HG02970 (cell line): Measurements from ENCODE around the gene CAMTA1.

Source experiments
- ATAC-seq: cut with Tn5 transposase; IDR thresholded peaks from one replicate; pipeline ENCODE4 v1.9.1; 2021; ENCODE audit warnings: mild to moderate bottlenecking, moderate library complexity, moderate number of reproducible peaks; ENCODE audit not compliant: unreplicated experiment, low FRiP score

CAMTA1 gene

DNA sequence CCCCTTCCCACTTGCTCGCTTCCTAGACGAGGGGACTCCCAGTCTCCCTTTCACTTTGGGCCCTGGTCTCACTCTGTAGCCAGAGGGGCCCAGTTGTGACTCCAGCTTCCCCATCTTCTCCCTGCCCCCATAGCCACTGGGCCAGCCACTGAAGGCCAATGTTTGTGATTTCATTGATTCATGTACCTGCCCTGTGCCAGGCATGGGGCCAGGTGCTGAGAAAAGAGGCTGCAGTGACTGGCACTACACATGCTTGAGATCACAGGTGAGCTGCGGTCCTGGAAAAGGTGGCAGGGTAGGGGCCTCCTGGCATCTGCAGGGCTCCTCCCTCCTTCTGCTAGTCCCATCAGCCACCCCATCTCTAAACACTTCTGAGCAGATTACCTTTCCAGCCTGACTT is 640.5 kb downstream of the CAMTA1 start:
- ATAC-seq, result no peak

DNA sequence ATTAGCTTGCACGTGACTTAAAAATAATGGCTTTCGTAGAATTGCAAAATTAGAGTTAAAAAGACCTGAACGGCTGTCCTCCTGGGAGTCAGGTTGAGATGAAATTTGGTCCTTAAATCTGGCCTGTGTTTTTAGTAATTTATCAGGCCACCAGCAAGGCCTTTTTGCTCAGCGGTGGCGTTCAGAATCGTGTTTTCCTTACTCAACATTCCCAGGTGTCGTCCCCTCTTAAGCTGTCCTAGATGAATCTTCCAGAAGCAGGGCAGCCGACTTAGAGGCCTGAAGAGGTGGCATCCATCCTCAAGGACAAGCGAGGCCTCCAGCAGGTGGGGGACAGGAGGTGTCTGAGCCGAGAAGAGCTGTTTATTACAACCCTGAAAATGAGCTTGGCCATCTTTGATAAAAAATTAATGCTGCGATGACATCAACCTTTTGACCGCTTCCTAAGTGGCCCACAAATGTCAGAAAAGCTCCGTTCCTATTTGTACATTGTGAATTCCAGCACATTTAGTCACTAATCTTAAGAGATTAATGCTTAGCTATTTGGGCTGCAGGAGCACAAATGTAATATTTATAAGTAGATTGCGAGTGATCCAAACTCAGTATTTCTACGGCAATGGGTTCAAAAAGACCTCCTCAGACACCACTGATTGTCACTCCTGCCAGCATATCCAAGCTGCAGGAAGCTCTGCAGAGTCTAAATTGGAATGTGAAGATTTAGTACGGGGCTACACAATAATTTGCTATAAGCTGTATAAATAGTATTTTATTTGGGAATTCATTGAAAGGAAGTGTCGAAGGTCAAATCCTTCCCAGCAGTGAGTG is 641.7 kb downstream of the CAMTA1 start:
- ATAC-seq, result no peak

DNA sequence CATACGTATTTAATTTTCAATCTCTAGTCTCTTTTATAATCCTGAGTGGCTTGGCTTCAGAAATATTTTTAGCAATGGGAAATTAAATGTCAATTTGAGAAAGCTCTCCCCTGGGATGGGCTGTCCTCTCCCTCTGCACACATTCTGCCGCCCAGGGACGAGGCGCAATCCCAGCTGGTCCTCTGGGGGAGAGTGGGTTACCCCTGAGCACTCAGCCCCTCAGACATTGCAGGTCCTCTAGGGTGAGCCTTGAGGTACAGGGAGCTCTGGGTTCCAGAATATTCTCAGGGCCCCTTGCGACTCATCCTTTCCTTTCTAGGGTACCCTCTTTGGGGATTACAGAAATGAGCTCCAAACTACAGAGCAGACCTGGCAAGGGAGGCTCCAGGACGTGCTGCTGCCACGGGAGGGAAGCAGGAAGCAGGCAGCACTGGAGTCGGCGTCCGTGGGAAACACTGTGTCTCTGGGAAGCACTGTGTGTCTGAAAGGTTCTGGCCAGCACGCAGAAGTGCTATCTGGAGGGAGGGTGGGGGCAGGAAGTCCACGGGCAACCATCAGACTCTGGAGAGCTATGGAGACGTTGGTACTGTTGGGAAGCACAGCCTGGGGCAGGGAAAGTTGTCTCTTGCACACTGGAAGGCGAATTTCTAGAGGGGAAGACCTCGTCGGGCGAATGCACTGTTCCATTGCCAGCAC is 642.5 kb downstream of the CAMTA1 start:
- no peak for ATAC-seq

DNA sequence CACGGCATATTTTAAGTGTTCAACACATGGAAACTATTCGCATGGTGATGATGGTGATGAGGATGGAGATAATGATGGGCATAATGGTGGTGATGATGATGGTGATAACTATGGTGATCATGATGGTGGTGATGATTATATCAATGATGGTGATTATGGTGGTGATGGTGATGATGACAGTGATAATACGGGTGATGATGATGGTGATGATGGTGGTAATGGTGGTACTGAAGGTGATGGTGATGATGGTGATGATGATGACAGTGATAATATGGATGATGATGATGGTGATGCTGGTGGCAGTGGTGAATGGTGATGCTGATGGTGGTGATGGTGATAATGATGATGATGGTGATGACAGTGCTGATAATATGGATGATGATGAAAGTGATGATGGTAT is 644.0 kb downstream of the CAMTA1 start:
- no peak for ATAC-seq

DNA sequence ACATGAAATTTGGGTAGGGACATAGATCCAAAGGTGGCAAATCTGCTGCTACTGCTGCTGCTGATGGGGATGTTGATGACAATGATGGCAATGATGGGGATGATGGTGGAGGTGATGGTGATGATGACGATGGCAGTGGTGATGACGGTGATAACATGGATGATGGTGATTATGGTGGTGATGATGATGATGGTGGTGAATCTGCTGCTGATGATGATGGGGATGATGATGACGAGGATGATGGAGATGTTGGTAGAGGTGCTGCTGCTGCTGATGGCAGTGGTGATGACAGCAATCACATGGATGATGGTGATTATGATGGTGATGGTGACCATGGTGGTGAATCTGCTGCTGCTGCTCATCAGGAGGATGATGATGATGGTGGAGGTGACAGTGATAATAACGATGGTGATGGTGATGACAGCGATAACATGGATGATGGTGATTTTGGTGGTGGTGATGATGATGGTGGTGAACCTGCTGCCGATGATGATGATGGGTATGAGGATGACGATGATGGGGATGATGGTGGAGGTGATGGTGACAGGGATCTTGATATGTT is 644.9 kb downstream of the CAMTA1 start:
- no peak for ATAC-seq

DNA sequence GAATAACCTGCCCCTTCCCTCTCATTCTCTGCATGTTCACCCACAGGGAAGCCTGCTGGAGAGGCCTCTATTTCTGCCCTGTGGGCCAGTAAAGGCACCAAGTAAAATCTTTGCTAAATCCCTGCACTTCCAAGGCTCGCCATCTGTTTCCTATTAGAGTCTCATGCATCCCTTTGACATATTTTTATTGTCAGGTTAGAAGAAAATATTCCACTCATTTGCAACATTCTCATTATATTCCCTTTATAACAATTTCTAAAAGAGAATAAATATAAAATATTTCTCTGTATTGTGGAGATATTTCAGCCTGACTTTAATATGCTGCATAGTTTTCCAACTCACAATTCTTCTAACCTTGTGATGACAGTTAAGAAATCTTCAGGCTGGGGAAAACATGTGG is 645.4 kb downstream of the CAMTA1 start:
- no peak for ATAC-seq

DNA sequence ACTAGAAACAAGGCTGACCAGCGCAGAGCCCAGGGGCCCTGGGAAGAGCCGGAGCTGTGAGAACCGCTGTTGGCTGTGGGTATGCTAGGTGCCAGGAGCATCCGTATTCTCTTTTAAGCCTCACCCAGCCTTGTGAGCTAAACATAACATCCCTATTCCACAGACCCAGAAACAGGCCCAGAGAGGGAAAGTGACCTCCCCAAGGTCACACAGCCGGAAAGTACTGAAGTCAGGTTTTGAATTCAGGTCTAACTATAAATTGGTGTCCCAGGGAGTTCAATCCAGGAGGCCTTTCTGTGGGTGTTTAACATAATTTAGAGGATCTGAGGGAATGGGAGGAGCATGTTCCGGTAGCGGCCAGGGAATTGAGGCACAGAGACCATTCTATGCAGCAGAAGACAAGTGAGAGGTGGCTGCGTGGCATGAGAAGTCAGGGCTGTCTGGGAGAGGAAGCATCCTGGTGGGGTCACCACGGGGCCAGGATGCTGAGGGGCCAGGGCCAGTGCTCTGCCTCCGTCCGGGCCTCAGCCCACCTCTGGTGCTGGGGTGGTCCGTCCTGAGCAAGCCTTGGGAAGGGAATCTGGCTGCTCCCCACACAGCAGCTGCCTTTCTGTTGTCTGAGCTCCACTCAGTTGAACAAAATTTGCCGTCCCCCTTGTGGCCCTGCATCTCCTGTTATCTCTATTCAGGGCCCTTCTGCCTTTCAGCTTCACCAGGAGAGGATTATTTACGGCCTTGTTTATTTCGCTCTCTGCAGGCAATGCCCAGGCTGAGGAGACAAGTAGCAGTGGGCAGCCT is 647.0 kb downstream of the CAMTA1 start:
- ATAC-seq, result no peak

DNA sequence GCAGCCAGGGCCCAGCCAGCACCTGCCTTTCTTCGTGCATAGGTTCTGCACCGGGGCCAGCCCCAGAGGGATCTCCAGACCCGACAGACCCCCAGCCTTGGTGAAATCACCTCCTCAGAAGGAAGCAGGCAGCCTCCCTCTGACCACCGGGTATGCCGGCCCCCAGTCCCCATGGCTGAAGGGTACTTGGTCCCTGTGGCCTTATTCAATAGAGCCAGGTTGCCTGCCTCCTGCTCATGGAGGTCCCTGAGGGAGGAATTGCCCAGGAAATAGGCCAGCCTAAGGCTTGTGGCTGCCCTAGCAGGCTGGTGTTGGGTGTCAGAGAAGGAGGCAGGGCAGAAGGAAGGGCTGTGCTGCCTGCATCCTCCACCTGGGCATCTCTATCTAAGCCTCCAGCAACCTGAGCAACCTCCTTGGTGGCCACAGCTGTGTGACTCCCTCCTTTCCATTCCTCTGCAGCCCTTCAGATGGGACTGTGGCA is 647.7 kb downstream of the CAMTA1 start:
- no peak for ATAC-seq

DNA sequence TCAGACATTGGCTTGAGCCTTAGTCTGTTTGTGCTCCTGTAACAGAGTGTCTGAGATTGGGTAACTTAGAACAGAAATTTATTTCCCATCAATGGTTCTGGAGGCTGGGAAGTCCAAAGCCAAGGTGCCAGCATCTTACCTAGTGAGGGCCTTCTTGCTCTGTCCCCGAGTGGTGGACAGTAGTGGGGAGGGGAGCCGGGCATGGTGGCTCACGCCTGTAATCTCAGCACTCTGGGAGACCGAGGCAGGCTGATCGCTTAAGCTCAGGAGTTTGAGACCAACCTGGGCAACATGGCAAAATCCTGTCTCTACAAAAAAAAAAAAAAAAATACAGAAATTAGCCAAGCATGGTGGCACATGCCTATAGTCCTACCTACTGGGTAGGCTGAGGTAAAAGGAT is 649.3 kb downstream of the CAMTA1 start:
- ATAC-seq, result no peak

DNA sequence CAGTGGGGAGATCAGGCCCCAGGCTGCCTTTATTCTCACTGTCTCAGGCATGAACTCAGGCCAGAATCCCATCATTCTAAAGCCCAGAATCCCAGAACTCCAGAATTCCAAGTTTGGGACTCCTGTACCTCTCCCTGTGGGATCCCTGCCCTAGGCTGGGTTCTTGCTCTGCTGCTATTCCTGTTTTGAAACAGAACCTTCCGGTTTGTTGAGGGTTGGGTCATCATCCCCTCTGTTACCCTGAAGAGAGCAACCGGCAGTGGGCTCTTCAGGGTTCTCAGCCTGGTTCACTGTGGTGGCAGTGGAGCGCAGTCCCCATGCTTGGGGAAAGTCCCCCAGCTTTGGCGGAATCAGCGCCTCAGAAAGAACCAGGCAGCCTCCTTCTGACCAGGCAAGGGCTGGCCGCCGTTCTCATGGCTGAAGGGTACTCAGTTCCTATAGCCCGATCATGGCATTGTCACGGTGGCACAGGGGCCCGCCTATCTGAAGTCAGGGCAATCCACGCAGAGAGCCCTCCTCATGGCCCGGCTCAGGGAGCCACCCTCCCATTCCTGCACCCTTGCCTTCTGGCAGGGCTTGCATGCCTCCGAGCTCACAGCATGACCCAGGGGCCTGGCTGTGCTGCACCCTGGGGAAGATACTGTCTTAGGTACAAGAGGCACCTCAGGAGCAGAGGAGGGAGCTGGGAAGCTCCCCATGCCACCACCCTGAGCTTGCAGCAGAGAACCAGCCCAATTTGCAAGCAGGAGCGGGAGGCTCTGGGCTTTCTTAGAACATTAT is 650.2 kb downstream of the CAMTA1 start:
- ATAC-seq, result no peak

DNA sequence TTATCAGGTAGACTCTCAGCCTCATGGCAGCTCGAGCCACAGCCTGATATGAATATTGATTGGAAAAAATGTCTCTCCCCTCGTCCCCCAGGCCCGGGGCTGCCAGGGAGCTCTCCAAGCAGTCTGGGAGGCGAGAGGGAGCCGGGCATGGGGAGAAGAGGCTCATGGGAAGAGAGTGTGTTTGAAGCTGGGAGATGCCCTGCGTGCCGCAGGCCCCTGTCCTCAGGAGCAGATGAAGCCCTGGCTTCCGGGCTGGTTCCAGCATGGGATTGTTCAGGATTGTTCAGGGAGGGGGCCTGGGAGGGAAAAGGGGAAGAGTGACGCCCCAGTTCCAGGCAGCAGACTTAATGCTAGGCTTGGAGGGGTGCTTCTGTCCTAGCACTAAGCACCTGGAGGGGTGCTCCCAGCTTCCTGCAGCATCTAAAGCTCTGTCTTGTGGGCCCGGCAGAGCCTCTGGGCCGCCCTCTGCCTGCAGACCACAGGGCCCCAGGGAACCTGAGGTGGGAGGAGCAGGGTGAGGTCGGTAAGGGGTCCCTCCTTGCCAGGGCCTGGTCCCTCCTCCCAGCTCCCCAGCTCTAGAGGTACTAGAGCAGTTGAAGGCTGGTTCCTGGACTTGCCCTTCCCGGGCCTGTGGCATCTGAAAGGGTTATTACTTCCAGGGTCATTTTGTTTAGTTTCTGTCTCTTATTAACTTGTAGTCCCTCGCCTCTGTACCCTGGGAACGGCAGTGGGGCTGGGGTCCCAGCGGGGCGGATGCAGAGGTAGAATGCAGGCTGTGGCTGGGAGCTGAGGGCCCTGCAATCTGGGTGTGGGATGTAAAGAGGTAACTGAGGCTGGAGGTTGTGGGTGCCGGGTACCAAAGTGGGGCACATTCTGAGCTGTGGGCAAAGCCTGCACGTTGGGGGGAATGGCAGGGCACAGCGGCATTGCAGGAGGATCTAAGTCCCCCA is 651.1 kb downstream of the CAMTA1 start:
- ATAC-seq, result no peak

DNA sequence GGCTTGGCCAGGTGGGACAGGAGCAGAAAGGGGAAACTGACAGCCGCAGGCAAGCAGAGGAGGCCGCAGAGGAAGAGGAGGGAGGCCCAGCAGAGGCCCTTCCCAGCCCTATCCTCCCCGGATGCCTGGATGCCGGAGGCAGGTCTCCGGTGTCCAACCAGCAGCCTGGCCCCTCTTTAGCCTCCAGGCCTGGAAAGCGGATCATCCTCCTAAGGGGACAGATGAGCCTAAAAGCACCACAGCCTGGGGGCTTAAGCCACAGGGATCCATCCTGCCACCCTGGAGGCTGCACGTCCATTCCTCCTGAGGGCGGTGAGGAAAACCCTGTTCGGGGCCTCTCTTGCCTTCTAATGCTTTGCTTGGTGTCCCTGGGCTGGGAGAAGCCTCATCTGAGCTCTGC is 651.8 kb downstream of the CAMTA1 start:
- no peak for ATAC-seq

DNA sequence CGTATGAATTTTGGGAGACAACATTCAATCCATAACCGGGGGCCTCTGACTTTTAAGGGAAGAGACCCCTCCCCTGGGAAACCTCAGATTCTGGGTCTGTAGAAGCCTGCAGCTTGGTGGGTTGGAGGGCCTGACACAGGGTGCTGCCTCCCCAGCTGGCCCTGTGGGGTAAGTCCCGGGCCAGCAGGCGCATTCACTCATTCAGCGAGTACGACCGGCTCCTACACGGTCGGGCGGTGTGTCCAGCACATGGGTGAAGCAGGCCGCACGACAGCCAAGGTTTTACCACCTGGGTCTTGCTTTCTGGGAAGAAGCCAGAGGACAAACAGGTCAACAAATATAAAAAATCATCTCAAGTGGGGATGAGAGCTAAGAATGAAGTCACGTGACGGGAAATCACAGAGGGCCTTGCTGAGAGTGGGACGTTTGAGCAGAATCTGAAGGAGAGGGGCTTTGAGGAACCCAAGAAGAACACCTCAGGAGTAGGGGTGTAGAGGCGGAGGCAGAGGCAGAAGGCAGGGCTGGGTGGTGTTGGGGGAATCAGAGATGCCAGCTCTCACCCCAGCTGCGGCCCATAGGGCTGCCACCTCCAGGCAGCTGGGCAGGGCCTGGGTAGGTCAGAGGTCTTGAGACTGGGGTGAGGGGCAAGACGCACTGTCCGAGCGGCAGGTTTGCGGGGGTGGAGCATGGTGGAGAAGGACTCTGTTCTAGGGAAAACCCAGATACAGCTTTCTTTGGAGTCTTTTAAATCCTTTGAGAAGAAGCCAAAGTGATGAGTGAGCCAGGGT is 652.5 kb downstream of the CAMTA1 start:
- no peak for ATAC-seq

DNA sequence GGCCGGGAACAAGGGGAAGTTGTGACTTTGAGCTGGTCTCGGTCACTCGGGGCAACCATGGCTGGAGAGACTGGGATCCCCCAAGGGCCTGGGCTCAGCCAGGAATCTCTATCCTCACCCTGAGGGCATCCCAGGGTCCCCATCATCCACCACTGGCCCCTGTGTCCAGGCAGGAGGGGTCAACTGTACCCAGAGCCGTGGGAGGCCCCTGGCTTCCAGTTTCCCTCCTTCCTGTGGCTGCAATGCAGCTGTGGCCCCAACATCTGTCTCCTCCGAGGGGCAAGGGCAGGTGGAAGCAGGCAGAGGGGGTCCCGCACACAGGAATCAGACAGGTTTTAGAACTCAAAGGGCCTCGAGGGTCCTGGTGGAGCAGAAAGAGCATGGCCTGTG is 653.1 kb downstream of the CAMTA1 start:
- no peak for ATAC-seq

DNA sequence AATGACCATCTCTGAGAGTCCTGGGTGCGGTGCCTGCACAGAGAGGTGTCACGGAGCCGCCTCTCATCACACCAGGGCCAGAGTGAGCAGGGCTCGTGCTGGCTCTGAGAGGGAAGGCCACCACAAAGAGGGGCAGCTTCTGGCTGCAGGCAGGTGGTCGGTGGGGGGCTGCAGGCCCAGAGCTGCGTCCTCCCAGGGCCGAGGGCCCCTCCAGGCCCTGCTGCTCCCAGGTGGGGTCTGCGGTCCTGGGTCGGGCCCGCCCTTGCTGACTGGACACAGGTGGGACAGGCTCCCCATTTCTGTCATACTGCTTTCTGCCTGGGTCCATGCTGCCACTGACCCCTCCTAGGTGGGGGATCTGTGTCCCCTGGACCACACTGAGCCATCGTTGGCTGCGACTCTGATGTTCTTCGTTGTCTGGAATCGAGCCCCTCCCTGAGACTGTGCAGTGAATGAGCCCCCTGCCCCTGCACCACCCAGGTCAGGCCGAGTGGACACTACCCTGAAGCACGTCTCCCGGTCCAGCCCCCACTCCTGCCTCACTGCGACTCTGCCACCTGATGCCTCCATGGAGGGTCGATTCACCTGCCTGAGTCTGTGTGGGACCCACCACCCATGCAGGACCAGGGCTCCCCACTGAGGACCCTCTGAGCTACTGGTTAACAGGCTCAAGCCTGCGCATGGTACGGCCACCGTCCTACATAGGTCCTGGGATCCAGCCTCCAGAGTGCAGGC is 653.8 kb downstream of the CAMTA1 start:
- ATAC-seq, result no peak

DNA sequence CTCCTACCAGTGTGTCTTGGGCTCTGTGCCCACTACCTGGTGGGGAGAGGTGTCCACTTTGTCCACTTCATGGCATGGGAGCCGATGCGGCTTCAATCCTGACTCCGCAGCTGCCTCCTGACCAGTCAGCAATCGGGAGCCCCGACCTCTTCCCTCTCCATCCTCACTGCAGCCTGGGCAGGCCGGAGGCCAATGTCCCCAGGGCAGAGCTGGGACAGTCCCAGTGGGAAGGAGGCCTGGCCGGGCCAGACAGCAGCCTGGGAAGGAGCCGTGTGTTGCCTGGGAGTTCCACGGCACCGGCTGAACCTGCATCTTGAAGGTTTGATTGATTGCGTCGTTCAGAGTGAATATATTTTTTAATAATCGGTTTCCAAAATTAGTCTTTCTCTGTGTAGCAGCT is 654.9 kb downstream of the CAMTA1 start:
- no peak for ATAC-seq

DNA sequence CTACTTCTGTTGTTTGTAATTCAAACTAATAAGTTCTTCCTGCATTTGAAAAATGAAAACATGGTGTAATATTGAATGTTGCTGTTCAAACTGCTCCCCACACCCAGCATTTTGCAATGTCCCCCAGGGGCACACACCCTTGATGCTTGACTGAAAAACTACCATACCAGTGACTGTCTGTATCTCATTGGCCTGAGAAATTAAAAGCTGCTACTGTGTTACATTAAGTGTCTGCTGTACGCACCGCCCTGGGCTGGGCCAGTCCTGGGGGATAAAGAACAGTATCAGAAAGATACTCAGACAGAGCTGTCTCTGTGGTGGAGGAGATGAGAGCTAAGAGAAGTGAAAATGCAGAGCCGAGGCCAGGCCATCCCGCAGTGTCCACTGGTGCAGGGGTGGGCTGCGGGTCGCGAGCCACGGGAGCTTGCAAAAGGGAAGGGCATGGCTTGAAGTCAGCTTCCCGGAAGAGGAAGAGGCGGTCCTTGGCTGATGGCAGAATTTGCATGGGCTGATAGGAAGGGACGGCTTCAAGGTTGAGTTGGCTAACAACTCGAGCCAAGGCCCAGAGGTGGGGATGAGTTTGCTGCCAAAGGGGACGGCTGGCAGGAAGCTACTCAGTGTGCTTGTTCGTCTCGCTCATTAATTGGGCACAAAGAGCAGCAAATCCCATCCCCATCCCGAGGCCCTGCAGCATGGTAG is 656.0 kb downstream of the CAMTA1 start:
- no peak for ATAC-seq
